Dermis blood vessel endothelial cell (primary cell): Measurements from ENCODE around the gene NANOG. TPM values are rescaled to one million over a fixed set of nuclear protein-coding genes. Genes with fewer than 3 reads are reported as not detected.
A peak's percentile ranks its signal among the peaks of the same experiment; 100 is the strongest.
"Not testable (repeated sequence)": the region's sequence is repeated elsewhere in the genome, so short reads cannot be mapped to it uniquely, and the experiment has no call there.

ENCODE experiments used
- DNase-seq: peaks from one replicate; pipeline ENCODE4 v3.0.0; 2010
- total RNA-seq: library from RNA; depleted of rRNA; stranded (reverse); fragments of >200 nt; gene quantifications from 2 replicates; pipeline ENCODE4 v1.2.3, GENCODE V29; 2014

The NANOG gene
- total RNA-seq, 1 donor from 2014 or later, result not detected

DNA sequence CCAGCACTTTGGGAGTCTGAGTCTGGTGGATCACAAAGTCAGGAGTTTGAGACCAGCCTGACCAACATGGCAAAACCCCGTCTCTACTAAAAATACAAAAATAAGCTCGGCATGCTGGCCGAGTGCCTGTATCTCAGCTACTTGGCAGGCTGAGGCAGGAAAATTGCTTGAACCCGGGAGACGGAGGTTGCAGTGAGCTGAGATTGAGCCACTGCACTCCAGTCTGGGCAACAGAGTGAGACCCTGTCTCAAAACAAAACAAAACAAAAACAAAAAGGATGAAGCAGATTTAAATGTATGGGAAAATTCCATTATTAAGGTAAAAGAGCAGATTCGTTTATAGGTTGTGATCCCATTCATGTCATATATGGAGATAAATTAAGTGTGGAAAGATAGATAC, 17.1 kb downstream of the NANOG start:
- DNase-seq, result not testable (repeated sequence)

DNA sequence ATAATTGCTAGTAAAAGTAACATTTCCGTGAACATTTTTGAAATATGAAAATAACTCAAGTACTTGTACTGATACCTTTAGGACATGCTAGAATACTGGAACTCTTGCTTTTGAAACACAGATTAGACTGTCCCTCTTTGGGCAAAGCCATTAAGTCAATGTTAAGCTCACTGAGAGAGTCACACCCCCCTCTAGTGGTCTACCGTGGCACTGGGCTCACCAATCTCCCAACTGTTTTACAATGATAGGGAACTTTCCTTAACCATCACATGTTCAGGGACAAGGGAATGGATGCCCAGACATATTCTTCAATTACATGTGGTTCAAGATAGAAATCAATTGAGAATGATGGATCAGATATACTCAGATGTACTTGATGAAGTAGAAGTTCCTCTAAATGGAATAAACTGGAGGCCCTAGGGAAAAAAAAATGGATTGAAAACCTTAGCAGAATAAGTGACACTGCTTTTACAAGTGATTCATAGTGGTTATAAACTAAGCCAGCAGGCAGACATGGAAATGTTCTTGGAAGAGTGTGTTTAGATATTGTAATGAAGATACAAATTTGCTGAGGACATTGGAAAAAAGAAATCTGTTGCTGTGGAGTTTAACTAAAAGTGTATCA, 17.8 kb downstream of the NANOG start:
- peak; percentile 84 for DNase-seq

GRCh38 chr12:7825754-7826153, 36.6 kb downstream of the NANOG start:
- DNase-seq, result not testable (repeated sequence)

GRCh38 chr12:7829737-7830136, 40.5 kb downstream of the NANOG start:
- not testable (repeated sequence) for DNase-seq

- peak; percentile 72 for DNase-seq
Observed at GRCh38 chr12:7832059-7832696, 43.0 kb downstream of the NANOG start.

DNA sequence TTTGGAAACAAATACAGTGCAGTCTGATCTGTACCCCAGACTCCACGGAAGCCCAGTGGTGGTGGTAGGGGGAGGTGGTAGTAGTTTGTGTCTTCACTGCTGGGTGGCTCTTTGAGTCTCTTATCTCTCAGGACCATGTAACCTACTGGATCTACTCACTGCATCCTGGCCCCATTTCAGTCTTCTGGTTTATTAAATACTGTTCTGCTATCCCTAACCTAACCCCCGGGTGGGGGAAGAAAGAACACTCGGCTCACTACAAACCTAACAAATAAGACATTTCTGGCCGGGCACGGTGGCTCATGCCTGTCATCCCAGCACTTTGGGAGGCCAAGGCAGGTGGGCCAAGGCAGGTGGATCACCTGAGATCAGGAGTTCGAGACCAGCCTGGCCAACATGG, 44.0 kb downstream of the NANOG start:
- DNase-seq, result not testable (repeated sequence)

DNA sequence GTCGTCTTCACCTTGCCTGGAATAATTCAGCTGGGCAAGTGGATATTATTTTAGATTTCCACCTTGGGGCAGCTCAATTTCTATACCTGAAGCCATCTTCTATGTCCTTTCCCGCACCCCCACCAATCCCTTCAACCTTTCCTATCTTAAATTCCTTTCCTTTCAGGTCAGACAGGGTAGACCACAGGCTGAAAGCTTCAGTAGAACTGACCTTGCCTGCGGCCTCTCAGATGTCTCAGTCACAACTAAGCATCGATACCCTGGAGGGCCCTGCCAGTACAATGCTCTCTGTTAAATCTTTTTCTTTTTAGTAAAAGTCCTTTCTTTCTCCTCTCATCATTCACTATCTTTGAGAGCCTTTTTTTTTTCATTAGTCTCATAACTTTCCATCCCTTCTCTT, 44.6 kb downstream of the NANOG start:
- DNase-seq, result no peak

- no peak for DNase-seq
Observed at GRCh38 chr12:7834701-7835100, 45.5 kb downstream of the NANOG start.

DNA sequence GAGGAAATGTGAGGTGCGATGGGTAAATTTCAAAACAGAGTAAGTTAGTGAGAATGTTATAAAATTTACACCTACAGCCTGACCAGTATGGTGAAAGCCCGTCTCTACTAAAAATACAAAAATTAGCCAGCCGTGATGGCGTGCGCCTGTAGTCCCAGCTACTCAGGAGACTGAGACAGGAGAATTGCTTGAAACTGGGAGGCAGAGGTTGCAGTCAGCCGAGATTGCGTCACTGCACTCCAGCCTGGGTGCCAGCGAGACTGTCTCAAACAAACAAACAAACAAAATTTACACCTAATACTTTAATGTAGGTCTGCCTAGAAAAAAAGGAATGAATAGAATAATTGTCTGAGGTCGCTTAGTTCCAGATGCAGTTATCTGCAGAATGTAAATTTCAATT, 45.9 kb downstream of the NANOG start:
- no peak for DNase-seq

DNA sequence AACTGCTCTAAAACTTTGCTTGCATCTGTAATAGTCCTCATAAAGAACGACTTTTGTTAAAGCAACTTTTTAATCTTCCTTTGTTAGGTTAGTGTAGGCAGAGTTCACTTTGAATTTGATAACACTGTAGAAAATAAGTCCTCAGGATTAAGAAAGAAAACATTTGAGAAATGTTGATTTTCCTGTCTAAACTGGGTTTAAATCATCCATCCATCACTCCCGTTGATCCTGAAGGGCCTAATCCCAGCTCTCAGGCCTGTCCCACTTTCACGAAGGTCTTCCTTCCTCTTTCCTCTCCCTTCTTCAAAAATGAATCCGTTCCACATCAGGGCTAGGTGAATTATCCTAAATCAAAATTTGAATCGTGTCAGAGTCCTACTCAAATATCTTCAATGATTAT, 46.6 kb downstream of the NANOG start:
- no peak for DNase-seq

DNA sequence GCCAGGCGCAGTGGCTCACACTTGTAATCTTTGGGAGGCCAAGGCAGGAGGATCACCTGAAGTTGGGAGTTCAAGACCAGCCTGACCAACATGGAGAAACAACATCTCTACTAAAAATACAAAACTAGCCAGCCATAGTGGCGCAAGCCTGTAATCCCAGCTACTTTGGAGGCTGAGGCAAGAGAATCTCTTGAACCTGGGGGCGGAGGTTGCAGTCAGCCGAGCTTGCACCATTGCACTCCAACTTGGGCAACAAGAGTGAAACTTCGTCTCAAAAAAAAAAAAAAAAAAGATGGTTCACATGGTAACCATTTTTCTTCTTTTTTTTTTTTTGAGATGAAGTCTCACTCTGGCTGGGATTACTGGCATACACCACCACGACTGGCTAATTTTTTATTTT, 48.2 kb downstream of the NANOG start:
- DNase-seq, result no peak

DNA sequence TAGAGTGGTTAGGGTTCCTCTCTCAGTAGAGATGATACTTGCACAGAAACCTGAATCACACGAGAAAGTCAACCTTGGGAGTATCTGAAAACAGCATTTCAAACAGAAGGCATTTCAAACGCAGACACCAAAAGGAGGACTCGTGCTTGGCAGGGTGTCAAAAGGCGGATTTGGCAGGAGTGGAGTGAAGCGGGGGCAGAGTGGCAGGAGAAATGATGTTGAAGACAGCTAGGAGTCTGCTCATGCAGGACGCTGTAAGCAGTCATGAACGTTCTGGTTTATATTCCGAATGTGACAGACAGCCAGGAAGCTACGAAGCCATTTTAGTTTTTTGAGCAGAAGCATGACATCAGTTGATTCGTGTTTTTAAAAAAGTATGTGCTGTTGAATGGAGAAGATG, 50.0 kb downstream of the NANOG start:
- DNase-seq, result not testable (repeated sequence)

- DNase-seq, result not testable (repeated sequence)
Observed at GRCh38 chr12:7839848-7840247, 50.6 kb downstream of the NANOG start.

- peak; percentile 26 for DNase-seq
Observed at GRCh38 chr12:7842444-7842843, 53.2 kb downstream of the NANOG start.

- peak; percentile 65 for DNase-seq
Observed at GRCh38 chr12:7843149-7843548, 53.9 kb downstream of the NANOG start.

GRCh38 chr12:7843583-7843982, 54.4 kb downstream of the NANOG start:
- peak; percentile 12 for DNase-seq

GRCh38 chr12:7844116-7844515, 54.9 kb downstream of the NANOG start:
- peak; percentile 12 for DNase-seq

GRCh38 chr12:7847226-7848097, 58.3 kb downstream of the NANOG start:
- DNase-seq, result peak; percentile 23

DNA sequence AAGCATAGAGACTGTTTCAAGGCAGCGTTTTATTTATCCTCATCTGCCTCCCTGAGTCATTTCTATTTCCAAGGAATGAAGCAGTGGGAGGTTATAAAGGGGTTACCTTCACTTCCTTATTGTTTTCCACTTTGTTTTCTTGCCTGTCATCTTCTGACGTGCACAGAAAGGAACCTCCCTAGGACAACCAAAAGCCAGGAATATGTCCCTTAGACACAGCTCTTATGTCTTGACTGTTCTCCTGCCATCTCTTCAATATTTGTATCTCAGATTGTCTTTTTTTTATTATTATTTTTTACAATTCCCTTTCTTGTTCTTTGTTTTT, 58.9 kb downstream of the NANOG start:
- not testable (repeated sequence) for DNase-seq
